Measurements from ENCODE around the gene PEX10. TPM values are rescaled to one million over a fixed set of nuclear protein-coding genes. Genes with fewer than 3 reads are reported as not detected.

The PEX10 gene
- polyA plus RNA-seq, 5 donors = 14.7 to 24.8 (median 18.3) TPM

DNA sequence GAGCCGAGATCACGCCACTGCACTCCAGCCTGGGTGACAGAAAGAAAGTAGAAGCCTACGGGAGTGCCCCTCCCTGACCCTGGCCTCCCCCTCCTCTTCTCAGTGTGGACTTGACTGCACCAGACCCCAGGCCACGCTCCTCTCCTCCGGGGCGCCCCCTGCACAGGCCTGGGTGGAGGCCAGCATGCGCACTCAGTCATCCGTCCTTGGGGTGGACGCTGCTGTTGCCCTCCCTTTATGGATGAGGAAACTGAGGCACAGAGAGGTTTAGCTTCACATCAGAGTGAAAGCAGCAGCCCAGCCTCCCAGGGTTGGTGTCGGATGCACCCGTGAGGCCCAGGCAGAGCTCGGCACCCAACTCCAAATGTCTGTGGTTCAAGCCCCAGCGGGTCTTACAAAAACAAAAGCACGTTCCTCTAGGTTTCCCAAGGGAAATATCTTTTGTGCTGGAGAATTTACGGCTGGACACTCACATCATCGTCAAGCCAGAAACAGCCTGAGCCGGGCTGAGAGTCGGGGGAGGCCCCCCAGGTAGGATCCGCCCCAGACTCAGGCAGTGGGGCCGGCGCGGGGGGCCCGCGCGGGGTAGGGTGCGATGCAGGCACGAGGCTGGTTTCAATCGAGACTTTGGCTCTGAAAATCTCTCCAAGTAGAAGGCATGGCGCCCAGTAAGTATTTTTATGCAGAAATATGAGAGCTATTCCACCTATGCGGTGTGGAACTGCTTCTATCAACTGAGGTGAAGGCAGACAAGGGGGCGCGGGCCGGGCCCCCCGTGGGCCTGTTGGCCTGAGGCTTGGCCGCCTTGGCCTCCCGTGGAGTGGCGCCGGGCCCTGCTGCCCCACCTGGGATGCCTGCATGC lies 57.6 kb downstream of the PEX10 start:
- no peak for DNase-seq

Other genes with a start within 250 kb of the PEX10 start
- 10 to 100 TPM; 23.2 to 79.0 (median 38.8) TPM for gene FAAP20, start 217.8 kb downstream of the PEX10 start, polyA plus RNA-seq (ENCODE audit: insufficient read depth in 1 of 5, insufficient read length in 5 of 5, low replicate concordance in 1 of 5)
- gene SKI, start 184.2 kb downstream of the PEX10 start, polyA plus RNA-seq (ENCODE audit: insufficient read depth in 1 of 5, insufficient read length in 5 of 5, low replicate concordance in 1 of 5) = 10 to 100 TPM; 48.9 to 83.3 (median 58.9) TPM
- gene MORN1, start 21.0 kb downstream of the PEX10 start, polyA plus RNA-seq (ENCODE audit: insufficient read depth in 1 of 5, insufficient read length in 5 of 5, low replicate concordance in 1 of 5) = 10 to 100 TPM in 4 of 5 donors, 1 to 10 TPM in 1; 9.7 to 16.3 (median 14.9) TPM
- 100 to 1,000 TPM in 4 of 5 donors, 10 to 100 TPM in 1; 99.8 to 109 (median 104) TPM for gene RER1, start 20.7 kb downstream of the PEX10 start, polyA plus RNA-seq (ENCODE audit: insufficient read depth in 1 of 5, insufficient read length in 5 of 5, low replicate concordance in 1 of 5)
- gene PLCH2, start 63.7 kb upstream of the PEX10 start, polyA plus RNA-seq (ENCODE audit: insufficient read depth in 1 of 5, insufficient read length in 5 of 5, low replicate concordance in 1 of 5) = 1 to 10 TPM; 2.7 to 5.8 (median 3.4) TPM
- 10 to 100 TPM; 20.2 to 29.0 (median 26.4) TPM for gene PANK4, start 114.0 kb upstream of the PEX10 start, polyA plus RNA-seq (ENCODE audit: insufficient read depth in 1 of 5, insufficient read length in 5 of 5, low replicate concordance in 1 of 5)
- under 1 TPM; 0.27 to 0.93 (median 0.43) TPM for gene HES5, start 117.7 kb upstream of the PEX10 start, polyA plus RNA-seq (ENCODE audit: insufficient read depth in 1 of 5, insufficient read length in 5 of 5, low replicate concordance in 1 of 5)
- 10 to 100 TPM; 19.5 to 34.0 (median 25.7) TPM for gene TNFRSF14, start 143.8 kb upstream of the PEX10 start, polyA plus RNA-seq (ENCODE audit: insufficient read depth in 1 of 5, insufficient read length in 5 of 5, low replicate concordance in 1 of 5)
- gene PRXL2B, start 174.2 kb upstream of the PEX10 start, polyA plus RNA-seq (ENCODE audit: insufficient read depth in 1 of 5, insufficient read length in 5 of 5, low replicate concordance in 1 of 5) = 10 to 100 TPM; 30.1 to 68.6 (median 43.5) TPM
- gene MMEL1, start 220.5 kb upstream of the PEX10 start, polyA plus RNA-seq (ENCODE audit: insufficient read depth in 1 of 5, insufficient read length in 5 of 5, low replicate concordance in 1 of 5) = 1 to 10 TPM; 2.6 to 6.5 (median 3.9) TPM

Measured in right lung (tissue), 5 donors.